ENCODE measurements around the gene ANKS3.

DNA sequence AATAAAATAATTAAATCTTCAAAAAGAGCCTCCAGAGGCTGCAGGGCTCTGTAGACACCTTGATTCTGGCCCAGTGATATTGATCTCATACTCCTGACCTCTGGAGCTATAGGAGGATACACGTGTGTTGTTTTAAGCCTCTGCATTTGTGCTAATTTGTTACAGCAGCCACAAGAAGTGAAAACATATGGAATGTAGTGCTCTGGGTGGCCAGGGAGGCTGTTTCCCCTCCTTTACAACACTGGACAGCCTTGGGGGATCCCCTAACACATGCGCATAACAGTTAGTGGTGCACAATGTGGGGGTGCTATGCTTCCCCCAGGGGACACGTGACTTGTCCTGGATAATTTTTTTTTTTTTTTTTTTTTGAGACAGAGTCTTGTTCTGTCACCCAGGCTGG lies 37.6 kb upstream of the ANKS3 start:
- TF ChIP-seq POLR2A (IDR thresholded peaks at IDR 0.05): no peak
- TF ChIP-seq, protein P1, sequence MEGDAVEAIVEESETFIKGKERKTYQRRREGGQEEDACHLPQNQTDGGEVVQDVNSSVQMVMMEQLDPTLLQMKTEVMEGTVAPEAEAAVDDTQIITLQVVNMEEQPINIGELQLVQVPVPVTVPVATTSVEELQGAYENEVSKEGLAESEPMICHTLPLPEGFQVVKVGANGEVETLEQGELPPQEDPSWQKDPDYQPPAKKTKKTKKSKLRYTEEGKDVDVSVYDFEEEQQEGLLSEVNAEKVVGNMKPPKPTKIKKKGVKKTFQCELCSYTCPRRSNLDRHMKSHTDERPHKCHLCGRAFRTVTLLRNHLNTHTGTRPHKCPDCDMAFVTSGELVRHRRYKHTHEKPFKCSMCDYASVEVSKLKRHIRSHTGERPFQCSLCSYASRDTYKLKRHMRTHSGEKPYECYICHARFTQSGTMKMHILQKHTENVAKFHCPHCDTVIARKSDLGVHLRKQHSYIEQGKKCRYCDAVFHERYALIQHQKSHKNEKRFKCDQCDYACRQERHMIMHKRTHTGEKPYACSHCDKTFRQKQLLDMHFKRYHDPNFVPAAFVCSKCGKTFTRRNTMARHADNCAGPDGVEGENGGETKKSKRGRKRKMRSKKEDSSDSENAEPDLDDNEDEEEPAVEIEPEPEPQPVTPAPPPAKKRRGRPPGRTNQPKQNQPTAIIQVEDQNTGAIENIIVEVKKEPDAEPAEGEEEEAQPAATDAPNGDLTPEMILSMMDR (IDR thresholded peaks at IDR 0.05): no peak
